Stimulated activated CD8-positive, alpha-beta memory T cell treated with anti-CD3 and anti-CD28 coated beads, Interleukin-2, amount 100 ng/mL, for 1 hour (primary cell): ENCODE results near the gene MESP2.
"Not testable (repeated sequence)": the region's sequence is repeated elsewhere in the genome, so short reads cannot be mapped to it uniquely, and the experiment has no call there.

Source experiments
- DNase-seq, 2 donors: peaks; one replicate each; pipeline ENCODE4 v3.0.0-alpha.2; 2020; ENCODE audit warnings: low read depth in 2 of 2

MESP2 gene

DNA sequence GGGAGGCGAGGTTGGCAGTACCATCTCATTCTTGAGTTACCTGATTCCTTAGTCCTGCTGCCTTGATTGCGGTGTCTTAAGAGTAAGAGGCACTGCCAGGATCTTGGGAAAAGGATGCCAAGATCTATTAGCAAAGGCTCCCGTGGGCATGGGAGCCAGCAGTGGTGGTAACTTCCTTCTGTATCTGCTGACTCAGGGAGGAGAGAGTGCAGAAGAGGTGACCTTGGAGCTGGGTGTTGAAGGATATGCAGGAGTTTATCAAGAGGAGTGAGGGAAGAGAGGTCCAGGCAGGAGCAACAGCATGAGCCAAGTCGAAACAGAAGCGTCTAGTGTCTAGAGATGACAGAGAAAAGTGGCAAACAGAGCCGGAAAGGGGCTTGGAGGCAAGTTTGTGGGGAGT is 4.5 kb downstream of the MESP2 start:
- DNase-seq: no peak

DNA sequence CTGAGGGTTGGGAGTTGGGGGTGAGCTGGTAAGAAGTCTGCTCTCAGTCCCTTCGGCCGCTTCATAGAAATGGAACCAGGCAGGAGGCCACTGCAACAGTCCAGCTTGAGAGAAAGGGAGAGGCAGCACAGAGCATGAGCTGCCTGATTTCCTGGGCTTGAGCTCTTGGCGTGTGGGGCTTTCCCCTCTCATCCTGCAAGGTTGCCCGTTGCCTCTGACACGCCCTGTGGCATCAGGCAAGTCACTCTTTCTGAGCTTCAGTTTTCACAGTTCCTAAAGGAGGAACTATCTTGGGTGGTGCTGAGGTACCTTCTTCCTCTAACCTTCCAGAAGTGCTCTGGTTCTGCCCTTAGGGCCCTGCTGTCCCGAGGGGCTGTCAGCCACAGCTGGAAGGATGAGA is 4.9 kb downstream of the MESP2 start:
- no peak for DNase-seq

DNA sequence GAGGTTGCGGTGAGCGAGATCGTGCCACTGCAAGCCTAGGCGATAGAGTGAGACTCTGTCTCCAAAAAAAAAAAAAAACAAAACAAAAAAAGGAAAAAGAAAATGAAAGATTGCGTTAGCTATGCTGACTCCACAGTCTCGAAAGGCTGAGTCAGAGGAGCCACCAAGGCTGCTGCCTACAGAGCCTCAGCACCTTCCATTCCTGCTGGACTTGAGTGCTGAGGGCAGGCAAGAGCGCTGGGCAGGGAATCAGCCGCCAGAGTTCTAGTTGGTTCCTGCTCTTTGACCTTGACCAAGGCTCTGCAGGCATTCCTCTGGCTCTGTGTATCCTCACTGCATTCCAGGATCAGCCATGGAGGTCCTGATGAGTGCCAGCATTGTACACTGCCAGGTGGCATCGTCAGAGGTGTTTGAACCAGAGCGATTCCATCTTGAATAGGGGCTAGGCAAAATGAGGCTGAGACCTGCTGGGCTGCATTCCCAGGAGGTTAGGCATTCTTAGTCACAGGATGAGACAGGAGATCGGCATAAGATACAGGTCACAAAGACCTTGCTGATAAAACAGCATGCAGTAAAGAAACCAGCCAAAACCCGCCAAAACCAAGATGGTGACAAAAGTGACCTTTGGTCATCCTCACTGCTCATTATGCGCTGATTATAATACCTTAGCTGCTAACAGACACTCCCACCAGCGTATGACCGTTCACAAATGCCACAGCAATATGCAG is 5.9 kb downstream of the MESP2 start:
- no peak for DNase-seq

DNA sequence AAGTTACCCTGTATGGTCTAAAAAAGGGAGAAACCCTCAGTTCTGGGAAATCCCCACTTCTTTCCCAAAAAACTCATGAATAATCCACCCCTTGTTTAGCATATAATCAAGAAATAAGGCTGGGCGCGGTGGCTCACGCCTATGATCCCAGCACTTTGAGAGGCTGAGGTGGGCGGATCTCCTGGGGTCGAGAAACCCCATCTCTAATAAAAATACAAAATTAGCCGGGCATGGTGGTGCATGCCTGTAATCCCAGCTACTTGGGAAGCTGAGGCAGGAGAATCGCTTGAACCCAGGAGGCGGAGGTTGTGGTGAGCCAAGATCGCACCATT is 6.5 kb downstream of the MESP2 start:
- DNase-seq: not testable (repeated sequence)

DNA sequence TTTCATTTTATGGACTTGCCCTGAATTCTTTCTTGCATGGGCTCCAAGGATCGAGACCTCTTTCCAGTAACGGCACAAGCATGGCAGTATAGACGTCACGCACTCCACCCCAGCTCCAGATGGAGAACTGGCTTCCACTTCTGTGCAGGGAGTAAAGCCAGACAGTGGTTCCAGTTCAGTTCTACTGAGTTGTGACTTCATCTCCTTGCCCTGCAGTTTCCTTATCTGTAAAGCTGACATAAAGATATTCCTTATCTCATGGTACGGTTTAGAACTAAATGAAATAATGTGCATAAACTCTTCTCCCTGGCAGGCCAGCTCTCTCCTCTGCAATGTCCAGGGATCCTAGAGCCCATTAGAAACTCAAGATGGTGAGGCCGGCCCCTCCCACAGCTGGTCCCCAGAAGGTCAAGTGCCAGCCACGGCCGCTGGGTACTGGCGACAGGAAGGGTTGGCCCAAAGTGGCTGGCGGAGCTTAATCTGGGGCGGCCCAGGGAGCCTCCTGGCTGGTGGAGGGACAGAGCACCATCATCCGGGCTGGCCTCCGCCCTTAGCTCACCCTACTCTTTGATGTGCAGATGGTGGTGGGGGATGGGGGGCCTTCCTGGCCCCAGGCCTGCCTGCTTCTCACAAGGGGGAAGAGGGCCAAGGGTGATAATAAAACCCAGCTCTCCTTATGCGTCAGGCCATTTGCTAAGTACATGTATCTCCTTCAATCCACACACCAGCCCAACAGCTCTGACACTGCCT is 7.2 kb downstream of the MESP2 start:
- DNase-seq: no peak

DNA sequence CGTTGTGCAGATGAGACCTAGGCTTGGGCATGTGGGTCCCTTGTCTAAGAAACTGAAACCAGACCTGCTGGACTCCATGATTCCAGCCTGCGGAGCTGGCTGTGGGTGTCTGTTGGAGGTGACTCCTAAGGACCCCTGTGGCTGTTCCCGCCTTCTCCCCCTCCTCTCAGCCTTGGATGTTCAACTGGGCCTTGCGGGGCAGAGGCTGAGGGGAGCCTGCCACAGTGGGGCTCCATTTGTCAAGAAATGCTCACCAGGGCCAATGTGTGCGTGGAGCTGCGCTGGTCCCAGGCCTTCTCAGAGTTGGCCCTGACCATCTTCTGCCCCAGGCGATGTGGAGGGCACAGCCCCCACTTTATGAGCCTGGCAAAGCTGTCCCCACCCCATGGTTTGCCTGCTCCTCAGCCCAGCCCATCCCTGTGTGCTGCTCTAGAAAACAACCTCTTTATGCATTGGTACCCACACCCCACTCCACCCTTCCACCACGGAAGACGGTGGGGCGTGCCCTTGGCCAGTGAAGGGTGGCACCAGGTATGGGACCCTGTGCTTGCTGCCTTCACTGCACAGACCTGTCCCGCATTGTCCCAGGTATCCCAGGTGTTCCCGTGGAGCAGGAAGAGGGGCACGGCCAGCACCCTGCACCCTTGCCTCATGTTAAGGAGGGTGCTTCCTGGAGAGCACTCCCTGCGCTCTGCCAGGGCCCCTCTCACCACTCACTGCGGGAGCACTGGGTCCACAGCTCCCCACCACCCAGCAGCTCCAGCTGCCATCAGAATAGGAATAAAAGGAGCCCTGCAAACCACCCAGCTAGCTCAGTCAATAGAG is 7.9 kb downstream of the MESP2 start:
- DNase-seq: no peak

DNA sequence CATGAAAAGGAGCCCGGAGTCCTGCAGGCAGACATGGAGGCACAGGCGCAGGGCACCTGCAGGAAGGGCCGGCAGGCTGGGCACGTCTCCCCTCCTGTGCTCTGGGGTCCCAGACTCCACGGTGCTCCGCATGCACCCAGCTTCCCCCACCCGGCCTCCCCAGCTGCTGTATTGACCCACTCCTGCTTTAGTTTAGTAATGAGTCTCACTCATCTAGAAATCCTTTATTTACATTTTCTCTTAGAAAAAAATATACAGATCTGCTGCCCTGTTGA is 8.5 kb downstream of the MESP2 start:
- DNase-seq: no peak

DNA sequence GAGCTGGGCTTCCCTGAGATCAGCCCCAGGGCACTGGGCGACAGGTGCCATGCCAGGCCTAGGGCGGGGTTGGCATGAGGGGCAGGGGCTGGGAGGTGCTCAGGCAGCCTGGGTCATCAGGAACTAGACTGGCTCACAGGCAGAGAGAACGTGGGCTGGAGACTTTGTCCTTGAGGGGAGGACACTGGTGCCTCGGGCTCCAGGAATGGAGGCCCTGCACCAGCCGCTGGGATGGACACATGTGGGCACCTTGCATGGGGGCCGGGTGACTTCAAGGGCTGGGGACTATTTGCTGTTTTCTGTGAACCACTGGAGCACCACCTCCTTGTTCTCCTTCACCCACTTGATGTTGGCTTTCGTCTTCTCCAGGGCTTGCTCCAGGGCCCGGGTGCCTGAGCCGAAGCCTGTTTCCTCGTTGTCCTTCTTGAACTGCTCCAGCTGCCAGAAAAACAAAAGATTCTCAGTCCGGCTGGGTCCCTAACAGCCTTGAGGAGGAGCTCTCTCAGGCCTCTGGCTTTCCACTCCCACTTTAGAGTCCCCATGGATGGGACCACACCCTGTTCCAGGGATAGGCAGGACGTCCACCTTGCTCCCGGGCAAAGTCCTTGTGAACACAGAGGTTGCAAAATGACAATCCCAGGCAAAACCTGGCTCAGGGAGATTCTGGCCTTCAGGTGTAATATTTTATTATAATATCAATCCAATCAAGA is 9.1 kb downstream of the MESP2 start:
- no peak for DNase-seq

DNA sequence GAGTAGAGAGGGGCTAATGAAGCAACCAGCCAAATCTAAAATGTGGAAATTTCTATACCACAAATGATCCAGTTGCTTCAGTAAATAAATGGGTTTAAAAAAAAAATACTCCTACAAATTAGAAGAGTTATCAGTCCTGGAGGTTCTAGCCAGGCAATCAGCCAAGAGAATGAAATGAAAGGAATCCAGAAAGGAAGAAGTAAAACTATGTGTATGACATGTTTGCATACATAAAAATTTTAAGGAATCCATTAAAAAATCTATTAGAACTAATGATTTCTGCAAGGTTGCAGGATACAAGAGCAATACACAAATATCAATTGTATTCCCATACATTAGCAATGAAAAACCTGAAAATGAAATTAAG is 9.6 kb downstream of the MESP2 start:
- no peak for DNase-seq

DNA sequence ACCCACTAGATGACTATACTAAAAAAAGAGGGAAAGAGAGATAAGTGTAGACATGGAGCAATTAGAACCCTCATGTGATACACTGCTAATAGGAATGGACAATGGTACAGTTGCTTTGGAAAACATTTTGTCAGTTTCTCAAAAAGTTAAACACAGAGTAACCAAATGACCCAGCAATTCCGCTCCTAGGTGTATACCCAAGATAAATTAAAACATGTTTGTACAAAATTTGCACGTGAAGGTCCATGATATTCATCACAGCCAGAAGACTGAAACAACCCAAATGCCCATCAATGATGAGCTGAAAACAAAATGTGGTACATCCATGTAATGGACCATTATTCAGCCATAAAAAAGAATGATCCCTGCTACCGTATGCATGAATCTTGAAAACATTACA is 11.8 kb downstream of the MESP2 start:
- no peak for DNase-seq

DNA sequence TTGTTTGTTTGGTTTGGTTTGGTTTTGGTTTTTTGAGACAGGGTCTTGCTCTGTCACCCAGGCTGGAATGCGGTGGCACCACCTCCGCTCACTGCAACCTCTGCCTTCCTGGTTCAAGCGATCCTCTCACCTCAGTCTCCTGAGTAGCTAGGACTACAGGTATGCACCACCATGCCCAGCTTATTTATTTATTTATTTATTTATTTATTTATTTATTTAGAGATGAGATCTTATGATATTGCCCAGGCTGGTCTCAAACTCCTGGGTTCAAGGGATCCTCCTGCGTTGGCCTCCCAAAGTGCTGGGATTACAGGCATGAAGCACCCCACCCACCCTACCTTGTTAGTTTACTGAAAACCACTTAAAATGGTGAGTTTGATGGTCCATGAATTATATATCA is 12.5 kb downstream of the MESP2 start:
- DNase-seq: not testable (repeated sequence)

DNA sequence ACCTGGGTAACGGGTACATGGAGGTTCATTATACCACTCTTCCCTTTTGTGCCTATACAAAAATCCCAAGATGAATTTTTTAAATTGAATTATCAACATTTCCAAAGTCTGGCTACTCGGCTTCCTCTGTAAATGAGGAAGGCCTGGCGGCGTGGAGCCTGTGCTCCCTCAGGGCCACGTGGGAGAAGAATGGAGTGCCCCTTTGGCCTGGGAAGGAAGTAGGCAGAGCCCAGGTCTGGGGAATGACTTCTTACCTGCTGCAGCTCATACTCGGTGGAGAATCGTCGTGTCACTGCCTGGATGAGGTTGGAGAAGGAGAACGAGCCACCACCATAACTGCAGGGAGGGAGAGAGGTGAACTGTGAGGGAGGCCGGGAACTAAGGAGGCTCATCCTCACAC is 14.1 kb downstream of the MESP2 start:
- no peak for DNase-seq

DNA sequence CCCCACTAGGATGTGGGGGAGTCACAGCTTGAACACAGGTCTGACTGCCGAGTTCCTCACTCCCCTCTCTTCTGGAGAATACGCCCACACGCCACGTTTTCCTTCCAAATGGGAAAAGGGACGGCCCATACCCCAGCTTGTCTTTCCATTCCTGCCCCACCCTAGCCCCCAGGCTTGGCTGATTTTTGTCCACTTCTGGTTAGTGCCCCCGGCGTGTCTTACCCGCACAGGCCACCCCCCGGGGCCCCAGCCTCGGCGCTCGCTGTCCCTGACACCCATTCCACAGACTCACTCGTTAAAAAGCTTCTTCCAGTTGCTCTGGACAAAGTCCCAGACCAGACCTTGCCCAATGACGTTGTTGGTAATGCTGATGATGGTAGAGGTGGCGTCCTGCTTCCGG is 14.5 kb downstream of the MESP2 start:
- DNase-seq: no peak

DNA sequence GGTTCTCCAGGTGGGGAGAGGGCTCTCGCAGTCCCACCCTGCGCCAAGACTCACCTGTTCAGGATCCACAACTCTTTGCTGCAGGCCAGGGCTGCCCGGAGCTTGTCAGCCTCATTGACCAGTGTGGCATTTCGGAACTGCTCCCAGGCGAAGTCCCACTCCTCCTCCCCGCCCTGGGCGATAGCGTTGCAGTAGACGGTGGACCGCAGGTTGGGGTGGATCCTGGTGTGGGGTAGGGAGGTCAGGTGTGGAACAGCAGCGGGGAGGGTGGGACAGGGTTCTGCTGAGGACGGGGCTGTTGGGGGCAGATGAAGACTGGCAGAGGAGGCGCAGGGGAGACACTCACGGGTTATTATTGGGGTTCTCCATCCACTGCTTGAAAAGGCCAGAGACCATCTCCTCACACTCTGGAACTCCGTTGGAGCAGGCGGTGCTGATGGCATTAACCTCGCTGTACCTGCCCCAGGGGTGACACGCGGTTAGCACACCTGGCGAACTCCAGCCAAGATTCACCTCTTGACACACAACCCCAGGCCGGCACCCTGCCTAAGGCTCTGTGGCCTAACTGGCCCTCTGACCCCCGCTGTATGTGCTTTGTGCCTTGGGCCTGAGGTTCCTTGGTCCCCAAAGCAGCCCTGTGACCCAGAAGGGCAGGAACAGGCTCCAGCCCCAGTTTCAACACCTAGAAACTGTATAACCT is 16.1 kb downstream of the MESP2 start:
- no peak for DNase-seq

DNA sequence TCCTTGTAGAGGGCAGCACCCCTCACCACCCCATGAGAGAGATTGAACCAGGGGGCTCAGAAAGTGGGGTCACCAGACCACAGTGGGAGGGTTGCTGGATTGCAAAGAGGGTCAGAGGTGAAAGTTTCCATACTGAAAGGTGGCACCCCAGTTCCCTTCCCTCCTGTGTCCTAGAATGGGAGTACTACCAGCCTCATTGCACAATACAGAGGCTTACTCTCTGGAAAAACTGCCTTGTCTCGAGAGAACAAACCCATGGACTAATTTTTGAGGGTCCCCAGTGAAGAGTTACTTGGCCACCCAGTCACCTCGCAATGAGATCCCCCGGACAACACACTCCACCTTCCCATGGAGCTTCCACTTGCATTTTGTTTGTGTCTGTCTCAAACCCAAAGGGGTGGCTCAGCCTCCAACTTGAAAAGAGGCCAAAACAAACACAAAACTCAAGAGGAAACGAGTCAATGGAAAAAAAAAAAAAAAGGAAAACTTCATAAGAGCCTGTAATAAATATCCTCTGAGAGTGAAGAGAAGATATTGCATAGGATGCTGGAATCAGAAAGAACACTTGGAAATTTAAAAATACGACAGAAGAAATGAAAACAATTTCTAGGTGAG is 18.6 kb downstream of the MESP2 start:
- DNase-seq: no peak

DNA sequence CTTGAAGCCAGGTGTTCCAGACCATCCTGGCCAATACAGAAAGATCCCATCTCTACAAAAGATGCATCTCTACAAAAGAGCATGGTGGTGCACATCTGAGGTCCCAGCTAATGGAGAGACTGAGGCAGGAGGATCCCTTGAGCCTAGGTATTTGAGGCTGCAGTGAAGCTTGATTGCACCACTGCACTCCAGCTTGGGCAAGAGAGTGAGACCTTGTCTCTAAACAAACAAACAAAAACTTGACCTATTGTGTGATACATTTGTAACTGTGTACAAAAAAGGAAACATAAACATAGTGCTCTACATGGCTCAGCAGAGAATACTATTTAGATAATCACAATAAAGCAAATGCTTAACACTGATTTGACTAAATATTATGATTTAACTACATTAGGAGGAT is 19.9 kb downstream of the MESP2 start:
- no peak for DNase-seq

DNA sequence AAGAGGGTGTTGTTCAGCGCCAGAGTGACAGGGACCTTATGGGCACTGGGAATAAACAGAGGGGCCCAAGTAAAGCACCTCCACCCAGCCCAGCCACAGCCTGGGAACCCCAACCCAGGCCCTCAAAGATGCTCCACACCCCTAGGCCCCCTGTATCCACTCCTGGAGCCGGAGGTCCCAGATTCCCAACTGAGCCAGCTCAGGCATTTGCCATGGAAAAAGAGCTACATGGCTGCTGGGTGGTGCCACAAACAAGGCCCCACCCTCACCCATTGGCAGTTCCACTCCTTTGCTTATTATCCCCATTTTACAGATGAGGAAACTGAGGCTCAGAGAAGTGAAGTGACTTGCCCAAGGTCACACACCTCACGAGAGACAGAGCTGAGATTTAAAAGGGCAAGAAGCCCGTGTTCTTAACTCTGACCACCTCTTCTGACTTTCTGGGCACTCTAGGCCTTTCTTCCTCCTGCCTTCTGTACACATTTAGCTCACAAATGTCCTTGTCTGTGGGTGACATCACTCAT is 21.6 kb downstream of the MESP2 start:
- DNase-seq: no peak

DNA sequence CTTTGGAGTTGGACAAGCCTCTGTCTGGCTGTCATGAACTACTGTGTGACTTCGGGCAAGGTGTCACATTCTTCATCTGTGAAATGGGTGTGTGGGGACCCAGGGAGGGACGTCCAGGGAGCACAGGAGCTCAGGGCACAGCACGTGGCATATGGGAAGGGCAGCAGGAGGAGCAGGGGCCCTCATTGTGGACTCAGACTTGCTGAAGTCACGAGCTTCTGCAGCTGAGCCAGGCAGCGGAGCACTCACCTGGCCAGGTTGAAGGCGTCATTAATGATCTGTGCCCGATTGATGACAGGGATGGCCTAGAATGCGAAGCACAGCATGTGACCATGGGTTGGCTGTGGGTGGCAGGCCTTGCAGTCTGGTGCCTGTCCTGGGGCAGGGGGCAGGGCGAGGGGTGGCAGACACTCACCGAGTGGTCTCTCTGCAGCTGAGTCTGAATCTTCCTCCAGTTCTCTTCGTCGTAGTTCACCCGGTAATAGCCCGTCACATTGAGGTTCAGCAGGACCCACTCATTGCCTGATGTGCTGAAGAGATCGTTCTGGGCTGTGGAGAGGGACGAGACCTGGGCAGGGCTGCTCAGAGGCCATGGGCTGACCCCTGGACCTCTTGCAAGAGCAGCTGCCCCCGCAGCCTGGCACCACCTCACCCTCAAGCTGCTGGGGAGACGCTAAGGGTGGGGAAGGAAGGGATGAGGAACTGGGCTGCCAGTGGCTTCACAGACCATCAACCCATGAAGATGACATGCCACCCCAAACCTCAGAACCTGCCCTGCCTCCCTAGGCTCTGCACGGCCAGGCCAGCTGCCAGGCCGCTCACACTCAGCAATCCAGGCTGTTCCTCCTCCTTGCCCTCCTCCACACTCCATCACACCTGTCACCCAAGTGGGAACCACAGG is 23.1 kb downstream of the MESP2 start:
- DNase-seq: no peak

DNA sequence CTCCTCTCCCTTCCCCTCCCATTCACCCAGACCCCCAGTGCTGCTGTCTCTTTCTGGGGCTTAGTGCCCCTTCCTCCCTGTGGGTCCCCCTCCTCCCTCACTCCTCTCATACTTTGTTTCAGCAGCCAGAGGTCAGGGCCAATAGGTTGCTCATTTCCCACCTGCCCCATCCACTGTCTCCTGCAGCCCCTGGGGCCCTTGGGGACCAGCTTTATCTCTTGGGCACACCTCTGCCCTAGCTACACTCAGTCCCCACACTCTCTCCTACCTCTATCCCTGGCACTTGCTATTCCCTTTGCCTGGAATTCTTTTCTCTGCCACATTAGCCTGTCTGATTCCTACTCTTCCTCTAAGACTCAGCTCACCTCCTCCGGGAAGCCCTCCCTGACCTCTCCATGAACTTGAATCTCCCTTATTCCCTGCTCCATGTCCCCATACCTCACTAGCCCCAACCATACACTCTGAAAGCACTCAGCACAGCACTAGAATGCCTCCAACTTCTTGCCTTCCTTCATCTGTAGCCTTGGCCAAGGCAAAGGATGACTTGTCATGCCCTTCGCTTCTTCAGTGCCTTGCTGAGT is 23.9 kb downstream of the MESP2 start:
- DNase-seq: no peak
